ENCODE measurements around the gene KIF1A.
"Not testable (repeated sequence)": the region's sequence is repeated elsewhere in the genome, so short reads cannot be mapped to it uniquely, and the experiment has no call there.

Gene KIF1A

DNA sequence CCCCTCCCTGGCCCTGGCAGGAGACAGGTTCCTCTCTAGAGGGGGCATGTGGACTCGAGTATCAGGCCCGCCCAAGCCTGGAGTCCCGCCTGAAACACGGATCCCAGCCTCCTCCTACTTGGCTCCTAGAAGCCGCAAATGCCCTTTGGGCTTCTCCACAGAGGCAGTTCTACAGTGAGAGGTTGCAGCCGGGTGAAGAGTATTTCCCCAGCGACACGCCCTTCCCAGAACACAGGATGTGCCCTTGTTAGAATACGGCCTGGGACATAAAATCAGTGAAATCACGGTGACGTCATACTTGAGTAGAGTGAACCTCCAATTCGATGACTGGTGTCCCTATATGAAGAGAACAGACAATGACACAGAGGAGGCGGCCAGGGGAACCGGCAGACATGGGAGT lies 142.0 kb downstream of the KIF1A start:
- not testable (repeated sequence) for DNase-seq (ENCODE audit: low read depth); H3K4me3 ChIP-seq (ENCODE audit: low read depth, low read length)

DNA sequence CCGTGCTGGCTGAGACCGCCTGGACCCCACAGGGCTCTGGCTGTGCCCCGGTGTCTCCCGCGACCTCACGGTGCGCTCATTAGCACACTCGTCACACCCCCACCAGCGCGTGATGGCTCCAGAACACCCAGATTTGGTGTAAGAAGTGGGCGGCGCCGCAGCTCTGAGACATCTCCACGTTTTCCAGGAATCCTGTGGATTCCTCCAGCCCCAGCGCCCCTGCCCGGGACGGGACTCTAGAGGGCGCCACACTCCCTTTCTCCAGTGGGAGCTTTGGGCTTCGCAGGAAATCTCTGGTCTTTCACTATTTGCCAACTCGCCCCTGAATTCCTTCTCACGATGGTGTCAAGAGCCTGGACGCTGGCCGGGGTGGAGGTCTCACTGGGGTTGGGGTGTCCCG lies 144.7 kb downstream of the KIF1A start:
- H3K4me3 ChIP-seq (ENCODE audit: low read depth, low read length); DNase-seq (ENCODE audit: low read depth): not testable (repeated sequence)

DNA sequence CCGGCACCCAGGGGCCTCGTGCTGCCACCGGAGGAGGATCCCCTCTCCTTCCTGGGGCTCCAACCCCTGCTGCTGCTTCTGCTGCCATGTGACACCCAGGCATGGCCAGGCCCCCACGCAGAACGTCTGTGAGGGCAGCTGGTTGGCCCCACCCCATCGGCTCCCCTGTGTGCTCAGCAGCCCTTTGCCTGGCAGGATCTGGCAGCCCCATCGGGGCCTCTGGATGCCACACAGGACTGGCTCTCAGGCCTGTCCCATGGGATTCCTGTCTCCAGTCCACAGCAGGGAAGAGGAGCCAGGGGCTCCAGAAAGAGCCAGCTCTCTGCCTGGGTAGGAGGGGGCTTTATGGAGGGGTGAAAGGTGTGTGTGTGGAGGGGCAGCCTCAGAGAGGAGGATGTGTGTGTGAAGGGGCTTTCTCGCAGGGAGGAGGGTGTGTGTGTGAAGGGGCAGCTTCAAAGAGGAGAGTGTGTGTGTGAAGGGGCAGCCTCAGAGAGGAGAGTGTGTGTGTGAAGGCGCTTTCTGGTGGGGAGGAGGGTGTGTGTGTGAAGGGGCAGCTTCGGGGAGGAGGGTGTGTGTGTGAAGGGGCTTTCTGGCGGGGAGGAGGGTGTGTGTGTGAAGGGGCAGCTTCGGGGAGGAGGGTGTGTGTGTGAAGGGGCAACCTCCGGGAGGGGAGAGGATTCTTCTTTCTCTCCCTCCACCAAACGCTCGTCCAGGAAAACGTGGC lies 145.4 kb downstream of the KIF1A start:
- H3K4me3 ChIP-seq (ENCODE audit: low read depth, low read length): not testable (repeated sequence)

DNA sequence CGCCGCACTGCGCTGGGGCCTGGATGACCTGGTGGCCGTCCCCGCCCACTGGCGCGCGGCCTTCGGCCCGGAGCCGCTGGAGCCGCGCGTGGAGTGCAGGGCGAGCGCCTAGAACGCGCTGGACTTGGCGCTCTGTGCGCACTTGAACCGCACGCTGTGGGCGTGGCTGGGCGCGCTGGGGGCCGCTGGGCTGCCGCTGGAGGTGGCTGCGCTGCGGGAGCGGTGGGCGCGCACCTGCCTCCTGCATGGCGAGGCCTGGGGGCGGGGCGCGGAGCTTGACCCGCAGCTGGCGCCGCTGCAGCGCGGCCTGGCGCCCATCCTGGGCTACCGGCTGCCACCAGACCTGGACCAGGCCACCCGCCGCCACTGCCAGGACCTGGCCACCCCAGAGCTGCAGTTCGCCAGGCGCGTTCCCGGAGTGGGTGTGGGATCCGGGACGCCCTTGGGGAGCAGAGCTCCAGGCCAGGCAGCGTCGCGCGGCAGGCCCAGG lies 147.3 kb downstream of the KIF1A start:
- H3K4me3 ChIP-seq (ENCODE audit: low read depth, low read length): no peak overlapping the region
- DNase-seq (ENCODE audit: low read depth): no peak

More for the DNA sequence above, 145.4 kb downstream of the KIF1A start:
- DNase-seq (ENCODE audit: low read depth): not testable (repeated sequence)

DNA sequence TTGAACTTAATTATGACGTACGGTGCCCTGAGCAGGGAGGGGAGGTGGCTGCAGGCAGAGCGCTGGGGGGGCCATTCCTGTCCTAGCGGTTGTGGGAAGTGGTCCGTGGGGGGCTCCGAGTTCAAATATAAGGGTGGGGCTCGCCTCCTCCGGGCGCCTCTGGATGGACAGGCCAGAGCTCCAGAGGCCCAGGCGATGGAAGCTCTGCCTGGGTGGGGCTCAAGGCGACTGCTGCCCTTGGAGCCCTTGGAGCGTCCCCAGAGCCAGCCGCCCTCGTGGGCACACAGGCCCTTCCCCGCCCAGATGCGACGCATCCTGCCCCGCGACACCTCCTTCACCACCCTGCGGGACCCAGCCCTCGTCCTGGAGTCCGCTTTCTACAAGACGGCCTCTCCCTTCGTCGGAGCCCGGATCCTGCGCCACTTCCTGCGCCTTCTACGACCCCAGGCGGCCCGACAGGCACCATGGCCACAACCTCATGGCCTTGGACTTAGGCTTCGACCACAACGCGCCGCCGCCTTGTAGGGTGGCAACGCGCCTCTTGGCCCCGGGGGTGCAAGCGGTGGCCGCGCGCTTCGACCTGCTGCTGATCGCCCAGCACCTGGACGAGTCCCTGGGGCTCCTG lies 147.8 kb downstream of the KIF1A start:
- H3K4me3 ChIP-seq (ENCODE audit: low read depth, low read length): no peak overlapping the region
- no peak for DNase-seq (ENCODE audit: low read depth)

DNA sequence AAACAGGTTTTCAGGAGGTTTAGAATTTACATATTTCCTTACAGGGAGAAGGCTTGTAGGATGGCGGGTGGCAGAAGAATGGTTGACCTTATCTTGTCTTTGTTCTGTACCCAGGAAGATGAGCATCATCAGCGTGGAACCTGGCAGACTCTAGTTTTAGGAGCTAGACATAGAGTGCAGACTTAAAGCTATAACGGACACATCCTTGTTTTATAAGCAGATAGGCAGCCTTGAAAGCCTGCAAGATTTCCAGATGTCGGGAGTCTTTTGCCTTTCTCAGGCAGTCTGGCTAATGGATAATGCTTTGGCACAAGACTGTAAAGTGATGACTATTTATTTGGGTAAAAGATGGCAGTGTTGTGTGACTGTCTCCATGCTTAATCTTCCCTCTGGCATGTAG lies 149.1 kb downstream of the KIF1A start:
- no peak for DNase-seq (ENCODE audit: low read depth)
- no peak overlapping the region for H3K4me3 ChIP-seq (ENCODE audit: low read depth, low read length)

DNA sequence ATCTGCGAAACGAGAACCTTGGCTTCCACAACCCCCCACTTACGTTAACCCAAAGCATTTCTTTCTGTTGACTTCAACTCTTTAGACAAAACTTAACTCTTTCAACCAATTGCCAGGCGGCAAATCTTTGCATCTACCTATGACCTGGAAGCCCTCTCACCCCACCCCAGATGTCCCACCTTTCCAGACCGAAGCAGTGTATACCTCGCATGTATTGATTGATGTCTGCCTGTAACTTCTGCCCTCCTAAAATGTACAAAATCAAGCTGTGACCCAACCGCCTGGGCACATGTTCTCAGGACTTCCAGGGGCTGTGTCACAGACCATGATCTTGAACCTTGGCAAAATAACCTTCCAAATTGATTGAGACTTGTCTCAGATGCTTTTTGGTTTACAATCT lies 149.6 kb downstream of the KIF1A start:
- no peak for DNase-seq (ENCODE audit: low read depth)
- H3K4me3 ChIP-seq (ENCODE audit: low read depth, low read length): no peak overlapping the region

DNA sequence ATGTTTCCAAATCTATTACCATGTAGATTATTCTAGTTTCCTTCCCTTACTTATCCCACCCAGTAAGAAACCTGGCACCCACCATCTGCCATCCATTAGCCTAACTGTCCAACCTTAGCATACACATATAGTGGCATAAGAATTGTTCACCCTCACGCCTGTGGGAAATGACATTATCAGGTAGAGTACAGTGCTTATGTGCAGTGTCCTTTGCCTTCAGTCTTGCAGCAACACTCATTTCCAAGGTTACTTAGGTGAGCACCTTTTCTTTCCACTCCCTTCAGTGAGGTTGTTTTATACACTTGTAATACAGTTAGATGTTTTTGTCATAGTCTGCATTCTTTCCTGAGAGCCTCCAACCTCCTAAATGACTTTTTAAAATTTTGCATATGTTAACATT lies 155.4 kb downstream of the KIF1A start:
- H3K4me3 ChIP-seq (ENCODE audit: low read depth, low read length): no peak overlapping the region
- DNase-seq (ENCODE audit: low read depth): no peak

All from skeletal muscle cell (primary cell).